ENCODE results near the gene C19orf38. TPM values are rescaled to one million over a fixed set of nuclear protein-coding genes. Genes with fewer than 3 reads are reported as not detected.

Gene C19orf38
- total and polyA plus RNA-seq, 9 of the 15 experiments (the other 6 are each of a cell fraction or from before 2014, with no cell fraction given) = 0.14 to 0.18 TPM; not detected in 7

- TF ChIP-seq ZNF609 (CRISPR knock-in tag; IDR thresholded peaks at IDR 0.05; ENCODE audit: borderline replicate concordance) (peak; percentile 78; the same call in 1 of the 2 replicates), PPARD (CRISPR knock-in tag; IDR thresholded peaks at IDR 0.05) (no peak), TOE1 (IDR thresholded peaks at IDR 0.05; ENCODE audit: borderline replicate concordance) (peak; percentile 88), TOE1 (CRISPR knock-in tag; IDR thresholded peaks at IDR 0.05; ENCODE audit: borderline replicate concordance, low read depth) (peak; percentile 95; the same call in 1 of the 2 replicates), TFAM (CRISPR knock-in tag; conservative IDR thresholded peaks at IDR 0.05) (no peak), BCL6 (CRISPR knock-in tag; IDR thresholded peaks at IDR 0.05) (no peak), CTCF (IDR thresholded peaks at IDR 0.05 in 2 of 3, conservative IDR thresholded peaks at IDR 0.05 in 1 of 3; ENCODE audit: insufficient read depth in 2 of 3, low read depth in 1 of 3, low read length in 3 of 3) (no peak), ZFPM2 (CRISPR knock-in tag; IDR thresholded peaks at IDR 0.05) (no peak), LEF1 (IDR thresholded peaks at IDR 0.05) (no peak; the same call in 1 of the 2 replicates), BACH1 (tag; IDR thresholded peaks at IDR 0.05) (peak; percentile 80), ZNF444 (CRISPR knock-in tag; IDR thresholded peaks at IDR 0.05) (no peak), RBM14 (IDR thresholded peaks at IDR 0.05; ENCODE audit: borderline replicate concordance, insufficient read depth, low read depth, low read length) (no peak), ZNF395 (CRISPR knock-in tag; IDR thresholded peaks at IDR 0.05) (peak; percentile 98), ZNF146 (CRISPR knock-in tag; IDR thresholded peaks at IDR 0.05; ENCODE audit: unreplicated experiment) (peak; percentile 30)
Measured at GRCh38 chr19:10836479-10837330, 11.5 kb upstream of the C19orf38 start (continued).

All from K562 (cell line).